Ovary (tissue), 9 donors: ENCODE measurements around the gene FAM8A1. TPM values are rescaled to one million over a fixed set of nuclear protein-coding genes. Genes with fewer than 3 reads are reported as not detected.

Experiments used
- DNase-seq, 5 donors: peaks; one replicate each; pipeline ENCODE4 v3.0.0-alpha.2; 2019 to 2020
- H3K27ac ChIP-seq, 2 donors: fragments of 200-600 bp; one replicate each; pipeline versions ENCODE4 v1.5.1 to v1.8.0; 2019 to 2022
- H3K27me3 ChIP-seq: fragments of 200-600 bp; one replicate; pipeline ENCODE4 v1.8.0; 2022
- H3K36me3 ChIP-seq: fragments of 200-600 bp; sonication (generic); one replicate; pipeline ENCODE4 v1.5.1; 2019
- H3K4me1 ChIP-seq: one replicate; pipeline ENCODE4 v1.8.1; 2013; ENCODE audit warnings: mild to moderate bottlenecking, moderate library complexity; ENCODE audit not compliant: insufficient read depth
- H3K4me3 ChIP-seq: fragments of 200-600 bp; sonication (generic); one replicate; pipeline ENCODE4 v1.5.1; 2017
- H3K9me3 ChIP-seq, 2 donors: fragments of 200-600 bp in 1 of 2; sonication (generic) in 1 of 2; one replicate each; pipeline versions ENCODE4 v1.5.1 to v1.8.1; 2013 to 2019; ENCODE audit warnings: mild to moderate bottlenecking in 1 of 2, moderate library complexity in 1 of 2
- CTCF ChIP-seq, 3 donors: fragments of 450-650 bp in 2 of 3; fragments of 200-600 bp in 1 of 3; IDR thresholded peaks; one replicate each; pipeline versions ENCODE4 v1.5.1 to v1.8.0; 2016 to 2022; ENCODE audit warnings: antibody characterized with exemption in 3 of 3, mild to moderate bottlenecking in 1 of 3
- EP300 ChIP-seq: sonication (generic); formaldehyde crosslinking; IDR thresholded peaks from one replicate; pipeline ENCODE4 v1.6.1; 2017; ENCODE audit warnings: antibody characterized with exemption
- POLR2A ChIP-seq: fragments of 450-650 bp; IDR thresholded peaks from one replicate; pipeline ENCODE4 v1.6.1; 2017; ENCODE audit warnings: antibody characterized with exemption, mild to moderate bottlenecking, moderate library complexity
- WGBS, 3 donors: extraction: QIAGEN DNeasy Blood & Tissue Kit in 1 of 3; methylation state at CpG; one replicate each; pipeline versions ENCODE4 v1.1.5 to v1.1.7; 2013 to 2017; 5-methylcytosine and 5-hydroxymethylcytosine counted together
- intact Hi-C, 4 donors: fragments of 100-400 bp; cut with DNase I; formaldehyde crosslinking; loops; one replicate each; pipeline versions ENCODE4 v1.11.0 to v1.15.1; 2022 to 2023
- polyA plus RNA-seq, 2 donors: library from polyadenylated mRNA; stranded (reverse); fragments of 200-250 nt in 1 of 2; fragments of 350-450 nt in 1 of 2; fragmentation: Illumina TruSeq in 1 of 2; extraction: RNeasy Lipid Tissue Mini Kit (QIAGEN cat#74804) in 1 of 2; gene quantifications; one replicate each; pipeline ENCODE4 v1.2.3, GENCODE V29; 2013 to 2014
- total RNA-seq, 7 donors: library from RNA; depleted of rRNA in 2 of 7; stranded (reverse); fragments of >200 nt in 2 of 7; fragmentation: NEBNext Ultra II Directional in 3 of 7; extraction: Animal tissue kit (Norgen Biotek cat#: 25700) in 3 of 7; gene quantifications; one replicate each; pipeline versions ENCODE4 v1.1.0 to v1.2.4, GENCODE V29; 2016 to 2023
- donor health status: DM: no; HTN: no; CAD: no; lungs with moderate emphysema.
- donor health status: DM: no; HTN: no; CAD: no.
- donor health status: Bipolar disorder and iron deficiency.
- donor health status: DM: yes; HTN: yes; CAD: no.
- donor health status: DM: no; HTN: no; CAD: no.
- donor health status: DM: yes; HTN: yes; CAD: no.

The FAM8A1 gene
- total and polyA plus RNA-seq, 9 donors, result 25.4 to 39.7 (median 31.0) TPM

GRCh38 chr6:17556014-17556413 lies 44.1 kb upstream of the FAM8A1 start:
- no peak for DNase-seq
- Histone ChIP-seq H3K4me1 (no peaks in the 10 kb centered on the region), H3K27ac (no peak overlapping the region), H3K4me3 (no peak overlapping the region), H3K36me3 (no peaks in the 10 kb centered on the region), H3K27me3 (no peaks in the 10 kb centered on the region), H3K9me3 (no peaks in the 10 kb centered on the region)
- intact Hi-C loops, result no loop called here
- TF ChIP-seq CTCF (IDR thresholded peaks at IDR 0.05) (no peak), EP300 (no peak), POLR2A (no peak)
- 88 to 93% (median 90%) methylated on average over 4 of the region's 4 CpGs for WGBS, 3 donors

- no peak for DNase-seq
- no peaks in the 10 kb centered on the region for H3K4me1 ChIP-seq
- no peaks in the 10 kb centered on the region for H3K27me3 ChIP-seq
- H3K9me3 ChIP-seq, result no peaks in the 10 kb centered on the region
- TF ChIP-seq POLR2A (no peak), EP300 (no peak), CTCF (IDR thresholded peaks at IDR 0.05) (no peak)
- H3K4me3 ChIP-seq, result no peak overlapping the region
- H3K36me3 ChIP-seq, result no peaks in the 10 kb centered on the region
- intact Hi-C loops, result no loop called here
- no peak overlapping the region for H3K27ac ChIP-seq
- WGBS, 3 donors, result 82 to 92% (median 89%) methylated on average over 3 of the region's 3 CpGs
These were observed 37.5 kb upstream of the FAM8A1 start for GRCh38 chr6:17562636-17563035.

DNA sequence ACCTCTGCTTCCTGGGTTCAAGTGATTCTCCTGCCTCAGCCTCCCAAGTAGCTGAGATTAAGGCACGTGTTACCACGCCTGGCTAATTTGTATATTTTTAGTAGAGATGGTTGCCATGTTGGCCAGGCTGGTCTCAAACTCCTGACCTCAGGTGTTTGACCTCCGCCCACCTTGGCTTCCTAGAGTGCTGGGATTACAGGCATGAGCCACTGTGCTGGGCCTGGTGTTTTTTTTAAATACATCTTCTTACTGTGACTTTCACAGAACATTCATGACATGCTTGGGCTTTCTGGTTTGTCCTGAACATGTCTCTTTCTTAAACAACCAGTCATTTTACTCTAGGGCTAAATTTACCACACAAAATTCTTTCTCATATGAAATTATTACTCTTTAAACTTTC lies 34.7 kb upstream of the FAM8A1 start:
- 85 to 92% (median 89%) methylated on average over 3 of the region's 3 CpGs for WGBS, 3 donors

GRCh38 chr6:17574866-17575560 lies 25.1 kb upstream of the FAM8A1 start:
- no peak overlapping the region for H3K27ac ChIP-seq
- 81 to 89% (median 83%) methylated on average over 8 of the region's 8 CpGs for WGBS, 3 donors
- no peak for DNase-seq
- H3K9me3 ChIP-seq, result no peaks in the 10 kb centered on the region
- no peaks in the 10 kb centered on the region for H3K27me3 ChIP-seq
- no peak overlapping the region for H3K4me3 ChIP-seq
- intact Hi-C loops, result no loop called here
- TF ChIP-seq POLR2A (no peak), EP300 (no peak), CTCF (IDR thresholded peaks at IDR 0.05) (no peak)
- H3K36me3 ChIP-seq, result no peaks in the 10 kb centered on the region
- H3K4me1 ChIP-seq, result no peaks in the 10 kb centered on the region

More for the DNA sequence above, 34.7 kb upstream of the FAM8A1 start:
- Histone ChIP-seq H3K4me1 (no peaks in the 10 kb centered on the region), H3K9me3 (no peaks in the 10 kb centered on the region), H3K27me3 (no peaks in the 10 kb centered on the region), H3K4me3 (no peak overlapping the region), H3K27ac (no peak overlapping the region), H3K36me3 (no peaks in the 10 kb centered on the region)
- TF ChIP-seq POLR2A (no peak), EP300 (no peak), CTCF (IDR thresholded peaks at IDR 0.05) (no peak)
- no peak for DNase-seq
- intact Hi-C loops, result no loop called here
